Mesenchymal stem cell (in vitro differentiated cells and primary cell): Measurements from ENCODE around the gene CLDND1.
A peak's percentile ranks its signal among the peaks of the same experiment; 100 is the strongest.

Source experiments
- DNase-seq: peaks from one replicate; pipeline ENCODE4 v3.0.0-alpha.2; 2013
- H2AFZ ChIP-seq: one replicate; pipeline ENCODE4 v1.6.1; 2013; ENCODE audit warnings: low read depth, mild to moderate bottlenecking, control low read depth, inconsistent platforms, low read length, moderate library complexity
- H2AK5ac ChIP-seq: 2 replicates; pipeline ENCODE4 v1.6.1; 2013; ENCODE audit warnings: low read length, moderate library complexity, mild to moderate bottlenecking, inconsistent platforms; ENCODE audit not compliant: severe bottlenecking
- H2BK120ac ChIP-seq: one replicate; pipeline ENCODE4 v1.6.1; 2013; ENCODE audit warnings: low read depth, mild to moderate bottlenecking, inconsistent platforms, low read length, moderate library complexity
- H2BK12ac ChIP-seq, 2 experiments: one replicate each; pipeline ENCODE4 v1.6.1; 2013; ENCODE audit warnings: inconsistent platforms in 2 of 2, low read length in 2 of 2, mild to moderate bottlenecking in 2 of 2, moderate library complexity in 2 of 2, control low read depth in 1 of 2
- H2BK15ac ChIP-seq: one replicate; pipeline ENCODE4 v1.6.1; 2013; ENCODE audit warnings: mild to moderate bottlenecking, low read depth, inconsistent platforms; ENCODE audit not compliant: poor library complexity, severe bottlenecking
- H2BK5ac ChIP-seq: 2 replicates; pipeline ENCODE4 v1.6.1; 2013; ENCODE audit warnings: low read depth, mild to moderate bottlenecking, low read length, control low read depth, inconsistent platforms; ENCODE audit not compliant: poor library complexity, severe bottlenecking
- H3K14ac ChIP-seq, 2 experiments: one replicate each; pipeline ENCODE4 v1.6.1; 2013; ENCODE audit warnings: inconsistent platforms in 2 of 2, low read length in 2 of 2, control low read depth in 1 of 2, mild to moderate bottlenecking in 1 of 2, moderate library complexity in 1 of 2
- H3K18ac ChIP-seq, 2 experiments: one replicate each; pipeline ENCODE4 v1.6.1; 2013; ENCODE audit warnings: inconsistent platforms in 2 of 2, low read length in 2 of 2, control low read depth in 1 of 2, low read depth in 1 of 2, mild to moderate bottlenecking in 1 of 2
- H3K23ac ChIP-seq, 2 experiments: one replicate each; pipeline ENCODE4 v1.6.1; 2013; ENCODE audit warnings: inconsistent platforms in 2 of 2, low read length in 2 of 2, mild to moderate bottlenecking in 2 of 2, moderate library complexity in 2 of 2, control low read depth in 1 of 2
- H3K27ac ChIP-seq: 2 replicates; pipeline ENCODE4 v1.5.1; 2013; ENCODE audit warnings: mild to moderate bottlenecking, moderate library complexity, low read length, control low read depth, inconsistent platforms; ENCODE audit not compliant: poor library complexity, severe bottlenecking
- H3K27me3 ChIP-seq, 2 experiments: 2 replicates each; pipeline versions ENCODE4 v1.6.1 to v1.7.0; 2013; ENCODE audit warnings: low read length in 2 of 2, mild to moderate bottlenecking in 2 of 2, moderate library complexity in 2 of 2, control low read depth in 1 of 2, inconsistent platforms in 1 of 2; ENCODE audit not compliant: control insufficient read depth in 1 of 2, insufficient read depth in 1 of 2
- H3K36me3 ChIP-seq, 2 experiments: 2 replicates each; pipeline versions ENCODE4 v1.6.1 to v1.7.0; 2013; ENCODE audit warnings: low read length in 2 of 2, control low read depth in 1 of 2, inconsistent platforms in 1 of 2, low read depth in 1 of 2, mild to moderate bottlenecking in 1 of 2; ENCODE audit not compliant: insufficient read depth in 2 of 2, control insufficient read depth in 1 of 2
- H3K4ac ChIP-seq, 2 experiments: one replicate each; pipeline ENCODE4 v1.6.1; 2013; ENCODE audit warnings: inconsistent platforms in 2 of 2, low read length in 2 of 2, mild to moderate bottlenecking in 2 of 2, moderate library complexity in 2 of 2, control low read depth in 1 of 2, low read depth in 1 of 2
- H3K4me1 ChIP-seq: 2 replicates; pipeline ENCODE4 v1.6.1; 2013; ENCODE audit warnings: low read depth, low read length, control low read depth; ENCODE audit not compliant: control insufficient read depth, insufficient read depth
- H3K4me2 ChIP-seq: 2 replicates; pipeline ENCODE4 v1.6.1; 2013; ENCODE audit warnings: low read length, mild to moderate bottlenecking, inconsistent platforms; ENCODE audit not compliant: poor library complexity, severe bottlenecking
- H3K4me3 ChIP-seq, 2 experiments: 2 replicates each; pipeline versions ENCODE4 v1.5.1 to v1.7.0; 2013; ENCODE audit warnings: low read length in 2 of 2, mild to moderate bottlenecking in 2 of 2, control low read depth in 1 of 2, low read depth in 1 of 2; ENCODE audit not compliant: insufficient read depth in 1 of 2
- H3K79me1 ChIP-seq: replicated peaks from 2 replicates; pipeline ENCODE4 v1.6.1; 2013; ENCODE audit warnings: mild to moderate bottlenecking, control low read depth, low read length, inconsistent platforms; ENCODE audit not compliant: poor library complexity, severe bottlenecking
- H3K9ac ChIP-seq: 2 replicates; pipeline ENCODE4 v1.7.0; 2013; ENCODE audit warnings: mild to moderate bottlenecking, low read length, moderate library complexity
- H3K9me3 ChIP-seq: 2 replicates; pipeline ENCODE4 v1.7.0; 2013; ENCODE audit warnings: mild to moderate bottlenecking, low read length; ENCODE audit not compliant: control insufficient read depth
- H4K8ac ChIP-seq: one replicate; pipeline ENCODE4 v1.6.1; 2013; ENCODE audit warnings: inconsistent platforms, mild to moderate bottlenecking, low read length, moderate library complexity
- H4K91ac ChIP-seq: one replicate; pipeline ENCODE4 v1.6.1; 2013; ENCODE audit warnings: mild to moderate bottlenecking, low read length, inconsistent platforms
- WGBS: methylation state at CpG from one replicate; pipeline ENCODE4 v1.1.7; 2013; ENCODE audit warnings: mixed read lengths; 5-methylcytosine and 5-hydroxymethylcytosine counted together

Gene CLDND1

DNA sequence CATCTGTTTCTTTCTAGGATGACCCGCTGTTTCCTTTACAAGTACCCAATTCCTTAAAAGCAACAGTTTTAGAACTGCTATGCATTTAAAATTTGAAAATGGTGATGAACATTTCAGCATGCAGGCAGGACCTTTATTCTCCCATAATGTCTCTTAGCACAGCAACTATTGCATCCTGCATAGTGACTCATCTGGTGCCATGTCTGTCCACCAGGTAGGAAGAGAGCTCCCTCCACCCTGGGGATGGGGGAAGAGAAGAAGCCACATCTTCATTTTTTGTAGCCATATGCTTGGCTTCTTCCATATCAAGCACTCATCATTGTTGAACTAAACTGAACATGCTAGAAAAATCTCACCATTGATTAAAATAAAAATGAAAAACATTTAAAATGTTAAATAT lies 19.0 kb upstream of the CLDND1 start:
- H3K4ac ChIP-seq = no peak overlapping the region
- no peak overlapping the region for H4K91ac ChIP-seq
- no peak overlapping the region for H2AFZ ChIP-seq
- no peak overlapping the region for H4K8ac ChIP-seq
- no peak overlapping the region for H2AK5ac ChIP-seq
- no peaks in the 10 kb centered on the region for H3K79me1 ChIP-seq
- H3K14ac ChIP-seq = no peak overlapping the region
- no CpG with 5 or more reads among the region's 1 CpG for WGBS
- H3K27ac ChIP-seq = no peak overlapping the region
- no peaks in the 10 kb centered on the region for H3K36me3 ChIP-seq
- no peak overlapping the region for H3K4me2 ChIP-seq
- H3K27me3 ChIP-seq = no peaks in the 10 kb centered on the region
- H3K4me1 ChIP-seq = peaks cover 2% of the 10 kb centered on the region
- no peak overlapping the region for H2BK12ac ChIP-seq
- no peak overlapping the region for H2BK5ac ChIP-seq
- H3K4me3 ChIP-seq = no peak overlapping the region
- H3K9me3 ChIP-seq = no peaks in the 10 kb centered on the region
- no peak overlapping the region for H2BK15ac ChIP-seq
- H3K18ac ChIP-seq = no peak overlapping the region
- H2BK120ac ChIP-seq = no peak overlapping the region
- no peak for DNase-seq
- H3K9ac ChIP-seq = no peak overlapping the region
- H3K23ac ChIP-seq = no peak overlapping the region

DNA sequence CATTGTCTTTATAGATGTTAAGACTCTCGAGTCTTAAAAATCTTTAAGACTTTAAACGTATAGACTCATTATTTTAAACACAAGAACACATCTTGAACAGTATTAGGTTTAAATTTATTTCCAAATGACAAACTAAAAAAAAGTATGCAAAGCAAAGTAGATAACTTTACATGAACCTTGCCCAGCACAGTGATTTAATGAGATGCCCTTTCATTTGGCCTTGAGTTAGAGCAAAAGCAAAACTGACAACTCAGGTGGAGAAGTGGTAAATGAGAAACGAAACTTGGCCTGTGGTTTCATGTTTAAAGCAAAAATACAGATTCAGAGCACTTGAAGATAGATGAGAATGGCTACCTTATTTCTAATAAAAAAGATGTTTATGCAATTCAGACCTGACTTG lies 17.6 kb upstream of the CLDND1 start:
- Histone ChIP-seq H2BK5ac (no peak overlapping the region), H3K4me3 (no peak overlapping the region), H2AFZ (no peak overlapping the region), H3K18ac (no peak overlapping the region), H3K4me2 (no peak overlapping the region), H3K9me3 (no peaks in the 10 kb centered on the region), H3K79me1 (no peaks in the 10 kb centered on the region), H3K4me1 (peaks cover 2% of the 10 kb centered on the region), H3K14ac (no peak overlapping the region), H3K36me3 (no peaks in the 10 kb centered on the region), H4K8ac (no peak overlapping the region), H2BK120ac (no peak overlapping the region), H3K4ac (no peak overlapping the region), H2BK12ac (no peak overlapping the region), H3K27me3 (no peaks in the 10 kb centered on the region), H2BK15ac (no peak overlapping the region), H4K91ac (no peak overlapping the region), H3K9ac (no peak overlapping the region), H2AK5ac (no peak overlapping the region), H3K27ac (no peak overlapping the region), H3K23ac (no peak overlapping the region)
- 83% methylated on average over 1 of the region's 3 CpGs for WGBS
- DNase-seq = no peak

DNA sequence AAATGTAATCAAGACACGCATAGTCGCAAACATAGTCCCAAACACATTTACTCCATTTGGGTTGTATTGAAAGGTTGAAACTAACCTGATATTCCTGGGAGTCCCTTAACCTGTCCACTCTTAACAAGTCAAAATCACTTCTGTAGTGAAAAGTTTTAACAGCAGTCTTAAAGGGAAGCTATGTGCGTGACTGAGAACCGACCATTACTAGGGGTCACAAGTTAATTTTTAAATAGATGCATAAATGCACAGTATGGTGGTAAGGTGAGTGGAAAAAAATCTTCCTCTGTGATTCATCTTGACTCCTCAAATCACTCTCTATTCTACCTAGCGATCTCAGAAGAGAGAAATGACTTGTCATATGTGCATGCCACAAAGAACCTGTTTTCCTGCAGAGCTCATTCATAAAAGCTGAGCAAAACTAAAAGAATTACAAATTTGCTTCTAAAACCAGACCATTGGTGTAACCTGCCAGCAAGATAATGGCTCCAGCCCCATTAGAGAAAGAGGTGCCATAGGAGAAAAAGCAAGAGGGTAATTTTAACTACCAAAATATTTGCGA lies 13.8 kb upstream of the CLDND1 start:
- Histone ChIP-seq H2BK12ac (no peak overlapping the region), H3K14ac (no peak overlapping the region), H3K4me2 (peak overlapping the region; percentile 21), H2AFZ (no peak overlapping the region), H3K4me1 (no peaks in the 10 kb centered on the region), H2BK5ac (no peak overlapping the region), H3K27me3 (peaks cover 9 to 12% of the 10 kb centered on the region in 2 experiments), H3K4me3 (no peak overlapping the region), H3K79me1 (no peaks in the 10 kb centered on the region), H4K8ac (no peak overlapping the region), H4K91ac (no peak overlapping the region), H3K18ac (no peak overlapping the region), H3K23ac (no peak overlapping the region), H2AK5ac (no peak overlapping the region), H3K27ac (no peak overlapping the region), H3K9ac (no peak overlapping the region), H2BK15ac (no peak overlapping the region), H3K9me3 (no peaks in the 10 kb centered on the region), H2BK120ac (no peak overlapping the region), H3K4ac (no peak overlapping the region), H3K36me3 (no peaks in the 10 kb centered on the region)
- WGBS = 95% methylated on average over 4 of the region's 6 CpGs
- no peak for DNase-seq

DNA sequence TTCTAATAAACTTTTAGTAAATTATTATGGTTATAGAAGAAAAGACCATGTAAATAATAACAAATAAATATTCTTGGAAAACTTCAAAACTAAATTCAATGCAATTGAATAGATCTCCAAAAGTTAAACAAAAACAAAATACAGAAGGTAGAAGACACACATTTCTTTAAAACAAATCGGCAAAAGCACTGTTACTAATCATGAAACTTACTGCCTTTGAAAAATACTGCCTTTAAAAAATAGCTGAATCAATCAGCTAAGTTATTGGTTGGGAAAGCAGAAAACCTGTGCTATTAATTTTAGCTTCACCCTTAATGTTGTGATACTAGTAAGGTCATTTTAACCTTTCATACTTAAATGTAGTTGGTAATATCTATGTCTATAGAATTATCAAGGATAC lies 12.0 kb upstream of the CLDND1 start:
- Histone ChIP-seq H3K23ac (no peak overlapping the region), H3K36me3 (no peaks in the 10 kb centered on the region), H2BK120ac (no peak overlapping the region), H3K27ac (no peak overlapping the region), H2BK12ac (no peak overlapping the region), H2BK15ac (no peak overlapping the region), H3K4me1 (no peaks in the 10 kb centered on the region), H3K9me3 (no peaks in the 10 kb centered on the region), H3K79me1 (no peaks in the 10 kb centered on the region), H3K14ac (no peak overlapping the region), H3K27me3 (peaks cover 9 to 12% of the 10 kb centered on the region in 2 experiments), H4K91ac (no peak overlapping the region), H2BK5ac (no peak overlapping the region), H2AFZ (no peak overlapping the region), H3K4me3 (no peak overlapping the region), H3K18ac (no peak overlapping the region), H3K4ac (no peak overlapping the region), H2AK5ac (no peak overlapping the region), H3K9ac (no peak overlapping the region), H4K8ac (no peak overlapping the region), H3K4me2 (no peak overlapping the region)
- no peak for DNase-seq
- no CpG with 5 or more reads among the region's 1 CpG for WGBS
